WTC11 (cell line): ENCODE data around the gene GSTT2. TPM values are rescaled to one million over a fixed set of nuclear protein-coding genes. Genes with fewer than 3 reads are reported as not detected.
"Not testable (repeated sequence)": the region's sequence is repeated elsewhere in the genome, so short reads cannot be mapped to it uniquely, and the experiment has no call there.

Source experiments
- ATAC-seq: fragments of 200-7000 bp; cut with Tn5 transposase; 2 replicates; pipeline ENCODE4 v1.10.0; 2021; ENCODE audit warnings: mild to moderate bottlenecking, moderate library complexity
- Bru-seq: library from RNA; stranded (reverse); fragments of 400-500 nt; gene quantifications from one replicate; lab custom pipeline; 2021; lab: Mats Ljungman, UMichigan
- CTCF ChIA-PET: fragments of 300-600 bp; sonication (Branson Sonifier 250); formaldehyde crosslinking; loops from one replicate; lab custom pipeline; 2021; ENCODE audit warnings: antibody characterized with exemption; lab: Charles Lee
- POLR2A ChIA-PET: fragments of 350-600 bp; sonication (Branson Sonifier 250); formaldehyde crosslinking; loops from one replicate; lab custom pipeline; 2021; ENCODE audit warnings: antibody characterized with exemption; lab: Charles Lee
- DNase-seq: peaks from one replicate; pipeline ENCODE4 v3.0.0; 2021; ENCODE audit warnings: low spot score
- H3K27ac Mint-ChIP-seq: 2 replicates; pipeline ENCODE4 v1.8.0; 2021; ENCODE audit warnings: mixed read lengths
- H3K27me3 Mint-ChIP-seq: 2 replicates; pipeline ENCODE4 v1.8.0; 2021; ENCODE audit warnings: low read depth, mild to moderate bottlenecking, moderate library complexity, mixed read lengths
- H3K36me3 Mint-ChIP-seq: 2 replicates; pipeline ENCODE4 v1.8.0; 2021; ENCODE audit warnings: mixed read lengths
- H3K4me1 Mint-ChIP-seq: 2 replicates; pipeline ENCODE4 v1.8.0; 2022; ENCODE audit warnings: mixed read lengths
- H3K4me3 Mint-ChIP-seq: 2 replicates; pipeline ENCODE4 v1.8.0; 2021; ENCODE audit warnings: mild to moderate bottlenecking, moderate library complexity, mixed read lengths
- H3K9me3 Mint-ChIP-seq: 2 replicates; pipeline ENCODE4 v1.8.0; 2021; ENCODE audit warnings: mixed read lengths
- ATF3 ChIP-seq: sonication (generic); formaldehyde crosslinking; conservative IDR thresholded peaks from 2 replicates; pipeline ENCODE4 v1.8.1; 2022; ENCODE audit warnings: mild to moderate bottlenecking, missing genetic modification reagents
- CDX4 ChIP-seq: fragments of 250-450 bp; sonication (Bioruptor Pico); IDR thresholded peaks from 2 replicates; pipeline ENCODE4 v1.9.0; 2021; ENCODE audit warnings: moderate library complexity, mild to moderate bottlenecking, inconsistent platforms, borderline replicate concordance
- CREB1 ChIP-seq: sonication (generic); formaldehyde crosslinking; IDR thresholded peaks from 2 replicates; pipeline ENCODE4 v1.8.0; 2023; ENCODE audit warnings: mild to moderate bottlenecking, missing genetic modification reagents
- CREM ChIP-seq: sonication (generic); formaldehyde crosslinking; IDR thresholded peaks from 2 replicates; pipeline ENCODE4 v1.8.1; 2022; ENCODE audit warnings: mild to moderate bottlenecking, missing genetic modification reagents, moderate library complexity
- EMX1 ChIP-seq: fragments of 250-450 bp; sonication (Bioruptor Pico); IDR thresholded peaks from 2 replicates; pipeline ENCODE4 v1.8.0; 2021; ENCODE audit warnings: mild to moderate bottlenecking
- FOXJ3 ChIP-seq: sonication (generic); formaldehyde crosslinking; IDR thresholded peaks from 2 replicates; pipeline ENCODE4 v1.9.0; 2021; ENCODE audit warnings: missing genetic modification reagents, mild to moderate bottlenecking, borderline replicate concordance
- FOXP4 ChIP-seq: sonication (generic); formaldehyde crosslinking; IDR thresholded peaks from 2 replicates; pipeline ENCODE4 v1.8.0; 2022; ENCODE audit warnings: mild to moderate bottlenecking, missing genetic modification reagents
- GTF2I ChIP-seq: fragments of 250-450 bp; sonication (Bioruptor Pico); conservative IDR thresholded peaks from 2 replicates; pipeline ENCODE4 v1.4.0; 2021; ENCODE audit warnings: mild to moderate bottlenecking
- HMGA2 ChIP-seq: fragments of 250-450 bp; sonication (Bioruptor Pico); IDR thresholded peaks from 2 replicates; pipeline ENCODE4 v1.4.0; 2021; ENCODE audit warnings: mild to moderate bottlenecking, moderate library complexity
- IRF2 ChIP-seq: sonication (generic); formaldehyde crosslinking; IDR thresholded peaks from 2 replicates; pipeline ENCODE4 v1.8.0; 2022; ENCODE audit warnings: low read depth, missing genetic modification reagents, borderline replicate concordance
- MAX ChIP-seq: sonication (generic); formaldehyde crosslinking; IDR thresholded peaks from 2 replicates; pipeline ENCODE4 v1.8.0; 2022; ENCODE audit warnings: mild to moderate bottlenecking, missing genetic modification reagents
- MYBL2 ChIP-seq: sonication (generic); formaldehyde crosslinking; IDR thresholded peaks from 2 replicates; pipeline ENCODE4 v1.8.1; 2023; ENCODE audit warnings: mild to moderate bottlenecking, moderate library complexity, missing genetic modification reagents
- NFATC4 ChIP-seq: fragments of 250-450 bp; sonication (Bioruptor Pico); IDR thresholded peaks from 2 replicates; pipeline ENCODE4 v1.9.0; 2021; ENCODE audit warnings: mild to moderate bottlenecking
- PRRX2 ChIP-seq: fragments of 250-450 bp; sonication (Bioruptor Pico); IDR thresholded peaks from 2 replicates; pipeline ENCODE4 v1.8.0; 2021; ENCODE audit warnings: mild to moderate bottlenecking
- RELA ChIP-seq: sonication (generic); formaldehyde crosslinking; IDR thresholded peaks from 2 replicates; pipeline ENCODE4 v1.8.1; 2022; ENCODE audit warnings: missing genetic modification reagents, mild to moderate bottlenecking, borderline replicate concordance
- SMAD3 ChIP-seq: sonication (generic); formaldehyde crosslinking; IDR thresholded peaks from 2 replicates; pipeline ENCODE4 v1.8.0; 2022; ENCODE audit warnings: missing genetic modification reagents, mild to moderate bottlenecking, borderline replicate concordance
- STAT6 ChIP-seq: sonication (generic); formaldehyde crosslinking; conservative IDR thresholded peaks from 2 replicates; pipeline ENCODE4 v1.8.1; 2023; ENCODE audit warnings: mild to moderate bottlenecking, low read depth, missing genetic modification reagents, moderate library complexity
- TCF7 ChIP-seq: sonication (generic); formaldehyde crosslinking; IDR thresholded peaks from 2 replicates; pipeline ENCODE4 v1.8.0; 2022; ENCODE audit warnings: mild to moderate bottlenecking, low read depth, missing genetic modification reagents, moderate library complexity
- TEAD4 ChIP-seq: sonication (generic); formaldehyde crosslinking; IDR thresholded peaks from 2 replicates; pipeline ENCODE4 v1.8.0; 2022; ENCODE audit warnings: mild to moderate bottlenecking, missing genetic modification reagents
- ZNF138 ChIP-seq: sonication (generic); formaldehyde crosslinking; conservative IDR thresholded peaks from 2 replicates; pipeline ENCODE4 v1.8.1; 2022; ENCODE audit warnings: mild to moderate bottlenecking, moderate library complexity, missing genetic modification reagents
- ZNF317 ChIP-seq: sonication (generic); formaldehyde crosslinking; IDR thresholded peaks from 2 replicates; pipeline ENCODE4 v1.8.1; 2023; ENCODE audit warnings: low read depth, mild to moderate bottlenecking, moderate library complexity, missing genetic modification reagents, borderline replicate concordance
- long read RNA-seq, 3 experiments: library from RNA in 1 of 3; library from capped mRNA in 1 of 3; library from polyadenylated mRNA in 1 of 3; unstranded in 2 of 3; stranded (forward) in 1 of 3; transcript quantifications; one replicate each; pipeline ENCODE4 v2.0.0, GENCODE V29; 2021
- total RNA-seq: library from RNA; stranded (reverse); gene quantifications from 3 replicates; pipeline ENCODE4 v1.2.3, GENCODE V29; 2021

Gene GSTT2
- 0.50 to 1.2 TPM (median 1.1 TPM) in 3 replicates for total RNA-seq
- percentile 52 among the genes with signal in this experiment for Bru-seq, nascent RNA
- long read RNA-seq, experiment 1, partial matches to known transcripts = 4 of 7 reads
- long read RNA-seq, experiment 1, other reads (novel, unspliced or antisense) = 3 of 7 reads
- long read RNA-seq, experiment 2, partial matches to known transcripts = 0 of 1 reads
- long read RNA-seq, experiment 2, other reads (novel, unspliced or antisense) = 1 of 1 reads
- long read RNA-seq, experiment 3, partial matches to known transcripts = 0 of 3 reads
- long read RNA-seq, experiment 3, other reads (novel, unspliced or antisense) = 2 of 3 reads

- DNase-seq, H3K9me3 Mint-ChIP-seq, H3K27me3 Mint-ChIP-seq, H3K4me1 Mint-ChIP-seq, H3K36me3 Mint-ChIP-seq, H3K27ac Mint-ChIP-seq, POLR2A ChIA-PET, CTCF ChIA-PET: not testable (repeated sequence)
- peak within 1 kb of the TSS; percentile 62 for H3K4me3 Mint-ChIP-seq
- peak; percentile 35 for ATAC-seq
These were observed at the start of gene GSTT2 for GRCh38 chr22:23979557-23980240. TSS of gene GSTT2 (plus strand) at chr22:23980134.

- H3K36me3 Mint-ChIP-seq = peaks cover 8% of the 10 kb centered on the region
- H3K9me3 Mint-ChIP-seq = peaks cover 11% of the 10 kb centered on the region
- TF ChIP-seq FOXJ3 (no peak), MYBL2 (CRISPR knock-in tag) (no peak), STAT6 (CRISPR knock-in tag) (no peak), CREM (CRISPR knock-in tag) (no peak), IRF2 (CRISPR knock-in tag) (no peak), ZNF138 (CRISPR knock-in tag) (no peak)
- ATAC-seq = no peak
- no peak for DNase-seq
- ChIA-PET CTCF (interaction anchor here (1.1 kb wide), 1 partner anchor 50 kb away, joined by 4 read pairs; no protein-coding TSS in a partner anchor), POLR2A (no interaction called here)
- H3K27ac Mint-ChIP-seq = no peak overlapping the region
- H3K4me1 Mint-ChIP-seq = no peaks in the 10 kb centered on the region
- H3K27me3 Mint-ChIP-seq = peaks cover 15% of the 10 kb centered on the region
- no peak overlapping the region for H3K4me3 Mint-ChIP-seq
These were observed 41.5 kb upstream of the GSTT2 start for GRCh38 chr22:23938328-23939016.

GRCh38 chr22:23939017-23939357 lies 40.9 kb upstream of the GSTT2 start:
- Mint-ChIP-seq H3K27me3 (peaks cover 12% of the 10 kb centered on the region), H3K9me3 (peaks cover 8% of the 10 kb centered on the region), H3K27ac (no peak overlapping the region), H3K36me3 (peaks cover 3% of the 10 kb centered on the region; the same call in 1 of the 2 replicates), H3K4me1 (no peaks in the 10 kb centered on the region), H3K4me3 (no peak overlapping the region)
- ChIA-PET POLR2A (no interaction called here), CTCF (interaction anchor here (1.1 kb wide), 1 partner anchor 50 kb away, joined by 4 read pairs; no protein-coding TSS in a partner anchor)
- ATAC-seq = no peak
- DNase-seq = no peak
- TF ChIP-seq ATF3 = no peak
- TF ChIP-seq PRRX2 (CRISPR knock-in tag) = no peak
- no peak for TF ChIP-seq RELA (CRISPR knock-in tag)
- TF ChIP-seq GTF2I (CRISPR knock-in tag) = no peak
- TF ChIP-seq ZNF317 (CRISPR knock-in tag) = no peak
- TF ChIP-seq SMAD3 (CRISPR knock-in tag) = no peak
- no peak for TF ChIP-seq TEAD4 (CRISPR knock-in tag)
- no peak for TF ChIP-seq CREB1 (CRISPR knock-in tag)
- TF ChIP-seq HMGA2 = no peak
- no peak for TF ChIP-seq TCF7
- TF ChIP-seq FOXP4 = no peak
- no peak for TF ChIP-seq MAX (CRISPR knock-in tag)
- no peak for TF ChIP-seq EMX1 (CRISPR knock-in tag)
- no peak for TF ChIP-seq NFATC4
- no peak for TF ChIP-seq CDX4 (CRISPR knock-in tag)
